Neural crest cell (in vitro differentiated cells): ENCODE results near the gene KCNT2. TPM values are rescaled to one million over a fixed set of nuclear protein-coding genes. Genes with fewer than 3 reads are reported as not detected.
"Not testable (repeated sequence)": the region's sequence is repeated elsewhere in the genome, so short reads cannot be mapped to it uniquely, and the experiment has no call there.

Experiments
- DNase-seq: peaks from one replicate; pipeline ENCODE4 v3.0.0; 2021; ENCODE audit warnings: low read depth, mixed read lengths, low spot score
- H3K27ac Mint-ChIP-seq: one replicate; pipeline ENCODE4 v1.8.0; 2021; ENCODE audit warnings: mild to moderate bottlenecking, mixed read lengths; ENCODE audit not compliant: unreplicated experiment
- H3K27me3 Mint-ChIP-seq: 2 replicates; pipeline ENCODE4 v1.8.0; 2021; ENCODE audit warnings: low read depth, mild to moderate bottlenecking, mixed read lengths
- H3K36me3 Mint-ChIP-seq: 2 replicates; pipeline ENCODE4 v1.8.0; 2021; ENCODE audit warnings: low read depth, mild to moderate bottlenecking, mixed read lengths
- H3K4me1 Mint-ChIP-seq: 2 replicates; pipeline ENCODE4 v1.8.0; 2021; ENCODE audit warnings: mixed read lengths
- H3K4me3 Mint-ChIP-seq: one replicate; pipeline ENCODE4 v1.8.0; 2021; ENCODE audit warnings: mild to moderate bottlenecking, mixed read lengths
- H3K9me3 Mint-ChIP-seq: 2 replicates; pipeline ENCODE4 v1.8.0; 2021; ENCODE audit warnings: mixed read lengths
- CTCF ChIP-seq: fragments of 200-600 bp; sonication (generic); conservative IDR thresholded peaks from 2 replicates; pipeline ENCODE4 v1.5.0; 2021; ENCODE audit warnings: antibody characterized with exemption, mild to moderate bottlenecking
- total RNA-seq: library from RNA; stranded (reverse); gene quantifications from 2 replicates; pipeline ENCODE4 v1.2.1, GENCODE V29; 2021

The KCNT2 gene
- total RNA-seq, 1 donor from 2014 or later = 12.6 TPM

- DNase-seq = no peak
- Mint-ChIP-seq H3K27me3 (no peaks in the 10 kb centered on the region), H3K4me1 (no peaks in the 10 kb centered on the region), H3K27ac (no peak overlapping the region), H3K4me3 (no peak overlapping the region), H3K9me3 (no peaks in the 10 kb centered on the region), H3K36me3 (no peaks in the 10 kb centered on the region)
- TF ChIP-seq CTCF = no peak
Observed at GRCh38 chr1:196651079-196651478, 42.8 kb upstream of the KCNT2 start.

- no peak for DNase-seq
- no peaks in the 10 kb centered on the region for H3K9me3 Mint-ChIP-seq
- no peak overlapping the region for H3K27ac Mint-ChIP-seq
- no peak overlapping the region for H3K4me3 Mint-ChIP-seq
- TF ChIP-seq CTCF = no peak
- H3K27me3 Mint-ChIP-seq = no peaks in the 10 kb centered on the region
- no peaks in the 10 kb centered on the region for H3K36me3 Mint-ChIP-seq
- H3K4me1 Mint-ChIP-seq = no peaks in the 10 kb centered on the region
Observed at GRCh38 chr1:196650403-196650802, 42.2 kb upstream of the KCNT2 start.

DNA sequence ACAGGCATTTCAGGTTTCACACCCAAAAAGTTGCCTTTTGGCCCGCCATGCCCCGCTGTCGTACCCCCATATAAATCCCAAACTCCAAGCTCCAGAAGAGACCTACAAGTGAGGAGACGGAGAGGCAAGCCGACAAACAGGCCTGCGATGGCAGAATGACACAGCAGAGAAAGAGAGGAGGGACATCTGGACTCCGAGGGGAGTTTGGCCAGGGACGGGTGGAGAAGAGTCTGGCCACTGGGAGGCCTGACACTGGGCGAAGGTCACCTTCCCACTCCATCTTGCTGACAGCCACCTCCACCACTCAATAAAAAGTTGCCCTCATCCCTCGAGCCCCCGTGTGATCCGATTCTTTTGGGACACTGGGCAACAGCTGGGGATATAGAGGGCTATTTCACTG, 41.8 kb upstream of the KCNT2 start:
- no peaks in the 10 kb centered on the region for H3K9me3 Mint-ChIP-seq
- no peaks in the 10 kb centered on the region for H3K36me3 Mint-ChIP-seq
- no peaks in the 10 kb centered on the region for H3K4me1 Mint-ChIP-seq
- no peak for DNase-seq
- TF ChIP-seq CTCF = no peak
- H3K4me3 Mint-ChIP-seq = no peak overlapping the region
- H3K27ac Mint-ChIP-seq = no peak overlapping the region
- no peaks in the 10 kb centered on the region for H3K27me3 Mint-ChIP-seq

GRCh38 chr1:196640976-196641375, 32.7 kb upstream of the KCNT2 start:
- no peak for TF ChIP-seq CTCF
- Mint-ChIP-seq H3K4me1 (no peaks in the 10 kb centered on the region), H3K36me3 (no peaks in the 10 kb centered on the region), H3K27me3 (no peaks in the 10 kb centered on the region), H3K9me3 (no peaks in the 10 kb centered on the region), H3K27ac (no peak overlapping the region), H3K4me3 (no peak overlapping the region)
- no peak for DNase-seq

GRCh38 chr1:196639291-196639690, 31.1 kb upstream of the KCNT2 start:
- H3K4me1 Mint-ChIP-seq, H3K27me3 Mint-ChIP-seq, H3K36me3 Mint-ChIP-seq, H3K4me3 Mint-ChIP-seq, DNase-seq, H3K27ac Mint-ChIP-seq, H3K9me3 Mint-ChIP-seq: not testable (repeated sequence)

DNA sequence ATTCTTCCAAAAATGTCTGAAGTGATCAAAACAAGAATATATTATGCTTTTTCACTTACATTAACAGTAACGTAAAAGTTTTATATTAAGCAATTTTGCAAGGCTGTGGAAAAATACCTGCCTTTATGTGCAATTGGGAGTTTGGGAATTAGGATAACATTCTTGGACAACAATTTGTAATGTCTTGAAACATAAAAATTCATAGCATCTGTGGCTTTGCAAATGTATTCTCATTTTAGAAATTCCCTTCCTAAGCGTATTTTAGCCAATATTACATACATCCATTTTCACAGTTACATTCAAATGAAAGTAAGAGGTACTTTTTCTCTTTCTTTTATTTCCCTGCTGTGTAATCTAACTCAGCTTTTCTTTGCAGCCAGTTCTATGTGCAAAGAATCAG, 30.2 kb upstream of the KCNT2 start:
- no peaks in the 10 kb centered on the region for H3K27me3 Mint-ChIP-seq
- DNase-seq = no peak
- H3K4me1 Mint-ChIP-seq = no peaks in the 10 kb centered on the region
- no peak for TF ChIP-seq CTCF
- H3K36me3 Mint-ChIP-seq = no peaks in the 10 kb centered on the region
- H3K27ac Mint-ChIP-seq = no peak overlapping the region
- no peak overlapping the region for H3K4me3 Mint-ChIP-seq
- H3K9me3 Mint-ChIP-seq = peaks cover 2% of the 10 kb centered on the region
